GM12878 (cell line): Measurements from ENCODE around the gene SFMBT1. TPM values are rescaled to one million over a fixed set of nuclear protein-coding genes. Genes with fewer than 3 reads are reported as not detected.

Experiments
- ATAC-seq: fragments of 200-7000 bp; cut with Tn5 transposase; 3 replicates; pipeline ENCODE4 v1.9.1; 2020; ENCODE audit warnings: mild to moderate bottlenecking, moderate library complexity
- BruUV-seq: library from RNA; stranded (reverse); fragments of 400-500 nt; replicated peaks from 2 replicates; lab custom pipeline; 2021; lab: Mats Ljungman, UMichigan
- CTCF ChIA-PET: fragments of 300-600 bp; sonication (Branson Sonifier 250); formaldehyde crosslinking; extraction: SDS; loops from one replicate; lab custom pipeline; 2021; ENCODE audit warnings: inconsistent platforms; lab: Yijun Ruan, JAX
- POLR2A ChIA-PET: fragments of 350-600 bp; formaldehyde crosslinking; extraction: SDS; loops from one replicate; lab custom pipeline; 2021; ENCODE audit warnings: inconsistent platforms; lab: Charles Lee
- RAD21 ChIA-PET: fragments of 300-600 bp; sonication (Branson Sonifier 250); formaldehyde crosslinking; loops from one replicate; lab custom pipeline; 2023; ENCODE audit warnings: antibody characterized with exemption; ENCODE audit not compliant: unreplicated experiment; lab: Charles Lee
- SMC1A ChIA-PET: fragments of 300-600 bp; sonication (Branson Sonifier 250); formaldehyde crosslinking; loops from one replicate; lab custom pipeline; 2023; ENCODE audit not compliant: unreplicated experiment, uncharacterized antibody; lab: Charles Lee
- DNase-seq: peaks from one replicate; pipeline ENCODE4 v3.0.0-alpha.2; 2011; ENCODE audit warnings: low read depth, low spot score
- FAIRE-seq: peaks from 3 replicates; lab custom pipeline; 2011; peaks lifted over from hg19 to GRCh38; lab: Jason Lieb, UNC
- H2AFZ ChIP-seq: 2 replicates; pipeline ENCODE4 v1.6.0; 2011; ENCODE audit warnings: low read depth, low read length, control low read depth; ENCODE audit not compliant: control insufficient read depth
- H3K27ac ChIP-seq: 2 replicates; pipeline ENCODE4 v1.5.1; 2011; ENCODE audit warnings: control low read depth; ENCODE audit not compliant: control insufficient read depth, insufficient read depth
- H3K27me3 ChIP-seq, 2 experiments: replicated peaks in 1 of 2; 2 replicates each; pipeline versions ENCODE4 v1.6.0 to v1.6.1; 2011; ENCODE audit warnings: low read length in 1 of 2; ENCODE audit not compliant: control insufficient read depth in 2 of 2, insufficient read depth in 2 of 2
- H3K36me3 ChIP-seq, 2 experiments: 2 replicates each; pipeline ENCODE4 v1.5.1; 2011; ENCODE audit warnings: low read length in 1 of 2; ENCODE audit not compliant: control insufficient read depth in 2 of 2, insufficient read depth in 2 of 2
- H3K4me1 ChIP-seq: 2 replicates; pipeline ENCODE4 v1.6.1; 2011; ENCODE audit warnings: mild to moderate bottlenecking, low read length, moderate library complexity, mixed read lengths; ENCODE audit not compliant: control insufficient read depth, insufficient read depth
- H3K4me2 ChIP-seq: 2 replicates; pipeline ENCODE4 v1.6.0; 2011; ENCODE audit warnings: control low read depth; ENCODE audit not compliant: control insufficient read depth, insufficient read depth
- H3K4me3 ChIP-seq: fragments of 200-600 bp; sonication (generic); 2 replicates; pipeline ENCODE4 v1.5.1; 2016
- H3K79me2 ChIP-seq: 2 replicates; pipeline ENCODE4 v1.6.0; 2011; ENCODE audit warnings: low read length; ENCODE audit not compliant: control insufficient read depth, insufficient read depth
- H3K9ac ChIP-seq: 2 replicates; pipeline ENCODE4 v1.8.0; 2011; ENCODE audit warnings: low read length, control low read depth, mixed read lengths; ENCODE audit not compliant: control insufficient read depth, insufficient read depth
- H3K9me3 ChIP-seq: replicated peaks from 3 replicates; pipeline ENCODE4 v1.5.1; 2011; ENCODE audit warnings: mild to moderate bottlenecking, low read length; ENCODE audit not compliant: control insufficient read depth, insufficient read depth
- H4K20me1 ChIP-seq: 2 replicates; pipeline ENCODE4 v1.6.0; 2011; ENCODE audit not compliant: control insufficient read depth, insufficient read depth
- BCL11A ChIP-seq: IDR thresholded peaks from 2 replicates; pipeline ENCODE4 v1.6.1; 2011; ENCODE audit warnings: low read depth, low read length
- CHD4 ChIP-seq: fragments of 200-600 bp; sonication (generic); IDR thresholded peaks from 2 replicates; pipeline ENCODE4 v1.6.1; 2016; ENCODE audit warnings: mild to moderate bottlenecking
- CREM ChIP-seq: IDR thresholded peaks from 2 replicates; pipeline ENCODE4 v1.6.1; 2014; ENCODE audit warnings: antibody characterized with exemption, low read depth
- IKZF1 ChIP-seq: fragments of 450-650 bp; conservative IDR thresholded peaks from 2 replicates; pipeline ENCODE4 v1.6.1; 2017; ENCODE audit warnings: antibody characterized with exemption, mild to moderate bottlenecking
- IRF4 ChIP-seq: IDR thresholded peaks from 2 replicates; pipeline ENCODE4 v1.6.1; 2011; ENCODE audit warnings: low read depth, low read length
- MEF2A ChIP-seq: IDR thresholded peaks from 2 replicates; pipeline ENCODE4 v1.6.1; 2011; ENCODE audit warnings: low read depth, mild to moderate bottlenecking, low read length, moderate library complexity; ENCODE audit not compliant: insufficient read depth
- NFYB ChIP-seq: IDR thresholded peaks from 2 replicates; pipeline ENCODE4 v1.6.1; 2011; ENCODE audit warnings: low read depth, mild to moderate bottlenecking, low read length, improper control_type of control experiment, moderate library complexity; ENCODE audit not compliant: insufficient read depth
- NR2C1 ChIP-seq: fragments of 450-650 bp; IDR thresholded peaks from 2 replicates; pipeline ENCODE4 v1.6.1; 2017; ENCODE audit warnings: antibody characterized with exemption, mild to moderate bottlenecking, moderate library complexity
- NR2F1 ChIP-seq: fragments of 450-650 bp; conservative IDR thresholded peaks from 2 replicates; pipeline ENCODE4 v1.6.1; 2017; ENCODE audit warnings: mild to moderate bottlenecking
- PAX8 ChIP-seq: fragments of 450-650 bp; IDR thresholded peaks from 2 replicates; pipeline ENCODE4 v1.6.1; 2017; ENCODE audit warnings: mild to moderate bottlenecking, moderate library complexity
- RAD21 ChIP-seq: IDR thresholded peaks from 2 replicates; pipeline ENCODE4 v1.6.1; 2011; ENCODE audit warnings: mild to moderate bottlenecking, low read depth, low read length, moderate library complexity; ENCODE audit not compliant: insufficient read depth
- RBBP5 ChIP-seq: fragments of 200-600 bp; sonication (generic); conservative IDR thresholded peaks from 2 replicates; pipeline ENCODE4 v1.6.1; 2016
- RCOR1 ChIP-seq: conservative IDR thresholded peaks from 2 replicates; pipeline ENCODE4 v1.6.1; 2012; ENCODE audit warnings: low read depth, low read length, improper control_type of control experiment
- SPI1 ChIP-seq: IDR thresholded peaks from 2 replicates; pipeline ENCODE4 v1.6.1; 2011; ENCODE audit warnings: low read depth, mild to moderate bottlenecking, low read length, moderate library complexity, borderline replicate concordance; ENCODE audit not compliant: insufficient read depth
- TCF12 ChIP-seq: IDR thresholded peaks from 2 replicates; pipeline ENCODE4 v1.6.1; 2011; ENCODE audit warnings: low read depth, mild to moderate bottlenecking, low read length
- WGBS: methylation state at CpG from one replicate; pipeline ENCODE4 v1.1.6; 2016; ENCODE audit warnings: low lambda C conversion rate; ENCODE audit not compliant: insufficient replicate concordance, insufficient coverage; ENCODE audit errors: missing lambda C conversion rate; 5-methylcytosine and 5-hydroxymethylcytosine counted together
- in situ Hi-C: fragments of 300-500 bp; cut with MboI; formaldehyde crosslinking; loops from 9 replicates; pipeline ENCODE4 v1.14.3; 2018; ENCODE audit warnings: mixed read lengths
- intact Hi-C: fragments of 100-400 bp; cut with micrococcal nuclease; formaldehyde crosslinking; loops from one replicate; pipeline ENCODE4 v1.14.2; 2022; ENCODE audit not compliant: unreplicated experiment
- polyA plus RNA-seq, 11 experiments: library from polyadenylated mRNA; depleted of rRNA in 4 of 11; unstranded in 6 of 11; stranded (reverse) in 5 of 11; fragments of >200 nt; fragmentation: Nextera tagmentation in 4 of 11; fragmentation: Illumina TruSeq in 1 of 11; extraction: Ambion mirVana in 4 of 11; extraction: Trizol in 1 of 11; gene quantifications; 1 replicate in 1 of 11; 2 replicates in 10 of 11; pipeline versions ENCODE4 v1.2.1 to v1.2.3, GENCODE V29; 2011 to 2016; ENCODE audit warnings: inconsistent platforms in 2 of 11, missing spikeins in 2 of 11, low read depth in 1 of 11
- total RNA-seq, 4 experiments: library from RNA; depleted of rRNA in 3 of 4; stranded (reverse); fragments of >200 nt in 3 of 4; fragmentation: Illumina TruSeq in 1 of 4; extraction: Trizol in 1 of 4; gene quantifications; 2 replicates each; pipeline versions ENCODE4 v1.2.1 to v1.2.3, GENCODE V29; 2013 to 2021
- TF ChIP-seq, protein P1 (sequence below): fragments of 450-650 bp; IDR thresholded peaks from 2 replicates; pipeline ENCODE4 v1.6.1; 2017; ENCODE audit warnings: antibody characterized with exemption, mild to moderate bottlenecking, moderate library complexity
- TF ChIP-seq, protein P2 (sequence below): fragments of 450-650 bp; IDR thresholded peaks from 2 replicates; pipeline ENCODE4 v1.6.1; 2017; ENCODE audit warnings: low read depth, mild to moderate bottlenecking, moderate library complexity

SFMBT1 gene
- total and polyA plus RNA-seq, 10 of the 15 experiments (the other 5 are each of a cell fraction or from before 2014, with no cell fraction given) = 3.2 to 19.5 (median 11.4) TPM

DNA sequence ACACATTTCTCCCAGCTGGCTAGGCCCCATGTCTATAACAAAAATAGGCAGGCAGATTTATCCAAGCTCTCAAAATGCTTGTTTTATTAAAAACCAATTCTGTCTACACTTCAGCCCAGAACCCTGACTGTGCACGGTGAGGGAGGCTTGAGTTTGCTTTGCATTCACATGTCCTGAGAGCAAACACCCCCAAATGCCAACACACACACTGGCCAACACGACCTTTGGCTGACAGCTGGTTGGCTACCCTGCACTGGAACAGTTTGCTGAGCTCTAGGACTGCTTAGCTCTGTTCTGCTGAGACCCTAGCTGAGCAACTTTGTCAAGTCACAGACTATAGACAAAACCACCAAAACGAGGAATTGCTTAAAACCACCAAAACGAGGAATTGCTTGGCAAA is 152.2 kb downstream of the SFMBT1 start (continued):
- TF ChIP-seq, protein P1, sequence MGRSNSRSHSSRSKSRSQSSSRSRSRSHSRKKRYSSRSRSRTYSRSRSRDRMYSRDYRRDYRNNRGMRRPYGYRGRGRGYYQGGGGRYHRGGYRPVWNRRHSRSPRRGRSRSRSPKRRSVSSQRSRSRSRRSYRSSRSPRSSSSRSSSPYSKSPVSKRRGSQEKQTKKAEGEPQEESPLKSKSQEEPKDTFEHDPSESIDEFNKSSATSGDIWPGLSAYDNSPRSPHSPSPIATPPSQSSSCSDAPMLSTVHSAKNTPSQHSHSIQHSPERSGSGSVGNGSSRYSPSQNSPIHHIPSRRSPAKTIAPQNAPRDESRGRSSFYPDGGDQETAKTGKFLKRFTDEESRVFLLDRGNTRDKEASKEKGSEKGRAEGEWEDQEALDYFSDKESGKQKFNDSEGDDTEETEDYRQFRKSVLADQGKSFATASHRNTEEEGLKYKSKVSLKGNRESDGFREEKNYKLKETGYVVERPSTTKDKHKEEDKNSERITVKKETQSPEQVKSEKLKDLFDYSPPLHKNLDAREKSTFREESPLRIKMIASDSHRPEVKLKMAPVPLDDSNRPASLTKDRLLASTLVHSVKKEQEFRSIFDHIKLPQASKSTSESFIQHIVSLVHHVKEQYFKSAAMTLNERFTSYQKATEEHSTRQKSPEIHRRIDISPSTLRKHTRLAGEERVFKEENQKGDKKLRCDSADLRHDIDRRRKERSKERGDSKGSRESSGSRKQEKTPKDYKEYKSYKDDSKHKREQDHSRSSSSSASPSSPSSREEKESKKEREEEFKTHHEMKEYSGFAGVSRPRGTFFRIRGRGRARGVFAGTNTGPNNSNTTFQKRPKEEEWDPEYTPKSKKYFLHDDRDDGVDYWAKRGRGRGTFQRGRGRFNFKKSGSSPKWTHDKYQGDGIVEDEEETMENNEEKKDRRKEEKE = no peak
- no peak for TF ChIP-seq NFYB
- no peak for TF ChIP-seq BCL11A
- no peak for TF ChIP-seq RBBP5
- TF ChIP-seq NR2F1 = no peak
- TF ChIP-seq MEF2A = no peak
- no peak for TF ChIP-seq RCOR1

GRCh38 chr3:52892625-52893311 is 153.1 kb downstream of the SFMBT1 start:
- peak overlapping the region; percentile 61 for H2AFZ ChIP-seq
- peak overlapping the region; percentile 59 for H3K4me3 ChIP-seq
- no peaks in the 10 kb centered on the region for H3K27me3 ChIP-seq
- intact Hi-C loops (loop anchor here (2.0 to 5.0 kb wide), 2 partner anchors 150 to 155 kb away; partner anchors contain the start of gene SFMBT1), in situ Hi-C loops (no loop called here)
- H3K4me1 ChIP-seq = peaks cover 28% of the 10 kb centered on the region
- peak overlapping the region; percentile 40 for H3K9ac ChIP-seq
- H3K36me3 ChIP-seq = peaks cover 0 to 3% of the 10 kb centered on the region in 2 experiments; a peak in 1 of 4 replicates
- H3K9me3 ChIP-seq = no peaks in the 10 kb centered on the region
- H3K27ac ChIP-seq = peak overlapping the region; percentile 22
- ATAC-seq (peak; percentile 40), DNase-seq (peak; percentile 41), FAIRE-seq (peak; percentile 65)
- H3K4me2 ChIP-seq = peak overlapping the region; percentile 76
- RAD21 ChIA-PET = interaction anchor here (0.6 to 2.9 kb wide), 11 partner anchors 12 to 153 kb away, joined by 3 to 17 read pairs (median 4); partner anchors contain the start of gene SFMBT1
- no peaks in the 10 kb centered on the region for H4K20me1 ChIP-seq
- WGBS = 44% methylated on average over 8 of the region's 8 CpGs
- SMC1A ChIA-PET = interaction anchor here (0.6 to 2.8 kb wide), 18 partner anchors 9 to 951 kb away, joined by 3 to 25 read pairs (median 4); partner anchors contain the start of genes PARP3 and RRP9
- BruUV-seq = no TSS peak
- POLR2A ChIA-PET = interaction anchor here (0.5 to 2.1 kb wide), 13 partner anchors 10 to 577 kb away, joined by 3 to 8 read pairs (median 3); partner anchors contain the start of genes DNAH1 and SFMBT1
- CTCF ChIA-PET = interaction anchor here (0.6 to 3.3 kb wide), 24 partner anchors 9 to 640 kb away, joined by 3 to 28 read pairs (median 4); no protein-coding TSS in a partner anchor
- peaks cover 43% of the 10 kb centered on the region for H3K79me2 ChIP-seq
- TF ChIP-seq IRF4 (peak; percentile 56; the same call in 1 of the 2 replicates), CHD4 (no peak), TCF12 (no peak), PAX8 (no peak), RAD21 (no peak), SPI1 (no peak), IKZF1 (peak; percentile 15; the same call in 1 of the 2 replicates), NR2C1 (no peak), CREM (peak; percentile 20; the same call in 1 of the 2 replicates)
- TF ChIP-seq, protein P2, sequence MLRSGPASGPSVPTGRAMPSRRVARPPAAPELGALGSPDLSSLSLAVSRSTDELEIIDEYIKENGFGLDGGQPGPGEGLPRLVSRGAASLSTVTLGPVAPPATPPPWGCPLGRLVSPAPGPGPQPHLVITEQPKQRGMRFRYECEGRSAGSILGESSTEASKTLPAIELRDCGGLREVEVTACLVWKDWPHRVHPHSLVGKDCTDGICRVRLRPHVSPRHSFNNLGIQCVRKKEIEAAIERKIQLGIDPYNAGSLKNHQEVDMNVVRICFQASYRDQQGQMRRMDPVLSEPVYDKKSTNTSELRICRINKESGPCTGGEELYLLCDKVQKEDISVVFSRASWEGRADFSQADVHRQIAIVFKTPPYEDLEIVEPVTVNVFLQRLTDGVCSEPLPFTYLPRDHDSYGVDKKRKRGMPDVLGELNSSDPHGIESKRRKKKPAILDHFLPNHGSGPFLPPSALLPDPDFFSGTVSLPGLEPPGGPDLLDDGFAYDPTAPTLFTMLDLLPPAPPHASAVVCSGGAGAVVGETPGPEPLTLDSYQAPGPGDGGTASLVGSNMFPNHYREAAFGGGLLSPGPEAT = peak; percentile 62; the same call in 1 of the 2 replicates
